H1 (cell line): Measurements from ENCODE around the gene DUS1L. TPM values are rescaled to one million over a fixed set of nuclear protein-coding genes. Genes with fewer than 3 reads are reported as not detected.
A peak's percentile ranks its signal among the peaks of the same experiment; 100 is the strongest.

Experiments used
- BCL11A ChIP-seq, 2 experiments: IDR thresholded peaks; one replicate each; pipeline ENCODE4 v1.6.1; 2011; ENCODE audit warnings: low read depth in 2 of 2, low read length in 2 of 2, mild to moderate bottlenecking in 2 of 2
- BRCA1 ChIP-seq: IDR thresholded peaks from 2 replicates; pipeline ENCODE4 v1.6.1; 2012; ENCODE audit warnings: low read depth, low read length, improper control_type of control experiment
- CBX8 ChIP-seq: fragments of 300-800, 300-1000 bp; sonication (generic); IDR thresholded peaks from 2 replicates; pipeline ENCODE4 v1.7.1; 2016; ENCODE audit warnings: low read depth, low read length, borderline replicate concordance
- CTCF ChIP-seq, 3 experiments: IDR thresholded peaks; 1 replicate in 2 of 3; 2 replicates in 1 of 3; pipeline versions ENCODE4 v1.5.1 to v1.6.1; 2011; ENCODE audit warnings: low read length in 3 of 3, mild to moderate bottlenecking in 3 of 3, inconsistent platforms in 2 of 3, low read depth in 1 of 3, moderate library complexity in 1 of 3; ENCODE audit not compliant: insufficient read depth in 1 of 3; ENCODE audit errors: control extremely low read depth in 1 of 3
- E2F6 ChIP-seq: IDR thresholded peaks from 2 replicates; pipeline ENCODE4 v1.6.1; 2012; ENCODE audit warnings: inconsistent platforms
- EZH2 ChIP-seq: fragments of 200-600 bp; sonication (generic); IDR thresholded peaks from 2 replicates; pipeline ENCODE4 v1.7.1; 2012; ENCODE audit warnings: low read depth, mild to moderate bottlenecking, moderate library complexity, low read length, inconsistent platforms; ENCODE audit not compliant: severe bottlenecking
- FOSL1 ChIP-seq: IDR thresholded peaks from 2 replicates; pipeline ENCODE4 v1.6.1; 2011; ENCODE audit warnings: mild to moderate bottlenecking, low read depth, low read length, moderate library complexity; ENCODE audit not compliant: insufficient read depth
- GABPA ChIP-seq: IDR thresholded peaks from 2 replicates; pipeline ENCODE4 v1.6.1; 2011; ENCODE audit warnings: mild to moderate bottlenecking, low read length, moderate library complexity, borderline replicate concordance; ENCODE audit not compliant: insufficient read depth
- JUN ChIP-seq: IDR thresholded peaks from 2 replicates; pipeline ENCODE4 v1.6.1; 2011; ENCODE audit warnings: low read depth, mild to moderate bottlenecking, improper control_type of control experiment, low read length
- JUND ChIP-seq: IDR thresholded peaks from 2 replicates; pipeline ENCODE4 v1.6.1; 2011; ENCODE audit warnings: mild to moderate bottlenecking, improper control_type of control experiment, low read length
- KDM4A ChIP-seq: IDR thresholded peaks from one replicate; pipeline ENCODE4 v1.7.1; 2012; ENCODE audit warnings: low read depth, mild to moderate bottlenecking, moderate library complexity, low read length, inconsistent platforms; ENCODE audit not compliant: severe bottlenecking
- PHF8 ChIP-seq: fragments of 200-600 bp; sonication (generic); conservative IDR thresholded peaks from 2 replicates; pipeline ENCODE4 v1.7.1; 2012; ENCODE audit warnings: low read depth, mild to moderate bottlenecking, inconsistent platforms, low read length, moderate library complexity
- POLR2A ChIP-seq, 2 experiments: IDR thresholded peaks; 1 replicate in 1 of 2; 2 replicates in 1 of 2; pipeline ENCODE4 v1.6.1; 2011; ENCODE audit warnings: low read depth in 2 of 2, low read length in 2 of 2, mild to moderate bottlenecking in 2 of 2; ENCODE audit errors: control extremely low read depth in 1 of 2
- RAD21 ChIP-seq, 2 experiments: IDR thresholded peaks in 1 of 2; conservative IDR thresholded peaks in 1 of 2; 2 replicates each; pipeline ENCODE4 v1.6.1; 2011; ENCODE audit warnings: low read depth in 2 of 2, low read length in 2 of 2, improper control_type of control experiment in 1 of 2, inconsistent platforms in 1 of 2, mild to moderate bottlenecking in 1 of 2, moderate library complexity in 1 of 2
- SAP30 ChIP-seq: fragments of 300-600 bp; sonication (generic); IDR thresholded peaks from 2 replicates; pipeline ENCODE4 v1.7.1; 2012; ENCODE audit warnings: low read length, moderate library complexity, mild to moderate bottlenecking, inconsistent platforms; ENCODE audit not compliant: insufficient read depth, insufficient replicate concordance
- SIN3A ChIP-seq, 2 experiments: IDR thresholded peaks in 1 of 2; conservative IDR thresholded peaks in 1 of 2; 2 replicates each; pipeline ENCODE4 v1.6.1; 2011 to 2012; ENCODE audit warnings: low read length in 2 of 2, improper control_type of control experiment in 1 of 2, low read depth in 1 of 2, mild to moderate bottlenecking in 1 of 2
- SP1 ChIP-seq: IDR thresholded peaks from 2 replicates; pipeline ENCODE4 v1.6.1; 2011; ENCODE audit warnings: low read depth, low read length
- SRF ChIP-seq: IDR thresholded peaks from 2 replicates; pipeline ENCODE4 v1.6.1; 2011; ENCODE audit warnings: mild to moderate bottlenecking, low read depth, low read length, moderate library complexity
- TEAD4 ChIP-seq: IDR thresholded peaks from 2 replicates; pipeline ENCODE4 v1.6.1; 2012; ENCODE audit warnings: low read depth, low read length, inconsistent platforms, mixed read lengths
- YY1 ChIP-seq: IDR thresholded peaks from 2 replicates; pipeline ENCODE4 v1.6.1; 2011; ENCODE audit warnings: low read depth, mild to moderate bottlenecking, low read length
- polyA plus RNA-seq, 7 experiments: library from polyadenylated mRNA; depleted of rRNA in 3 of 7; stranded (reverse) in 5 of 7; unstranded in 2 of 7; fragments of >200 nt in 5 of 7; fragments of 200-250 nt in 2 of 7; gene quantifications; 1 replicate in 5 of 7; 2 replicates in 1 of 7; 4 replicates in 1 of 7; pipeline versions ENCODE4 v1.2.1 to v1.2.3, GENCODE V29; 2011 to 2013; ENCODE audit warnings: missing spikeins in 2 of 7, mixed read lengths in 2 of 7
- total RNA-seq: library from RNA; stranded (reverse); fragmentation: NEBNext Ultra II Directional; extraction: Animal tissue kit (Norgen Biotek cat#: 25700); gene quantifications from 2 replicates; pipeline ENCODE4 v1.2.1, GENCODE V29; 2021

The DUS1L gene
- total and polyA plus RNA-seq, 2 of the 8 experiments (the other 6 are each of a cell fraction or from before 2014, with no cell fraction given) = 34.5 to 69.1 TPM

- no peak for TF ChIP-seq FOSL1
- no peak for TF ChIP-seq BRCA1
- peak in 1 of 2 experiments; percentile 32; a peak in 1 of 4 replicates for TF ChIP-seq SIN3A (conservative IDR thresholded peaks at IDR 0.05 in 1 of 2, IDR thresholded peaks at IDR 0.05 in 1 of 2; ENCODE audit: low read depth in 1 of 2, low read length in 2 of 2)
- TF ChIP-seq E2F6 = 0 out of 2 replicates have a peak, but pooled peaks have one; percentile 23
- TF ChIP-seq BCL11A (IDR thresholded peaks at IDR 0.05; ENCODE audit: low read depth in 2 of 2, low read length in 2 of 2) = no peak
- peak; percentile 67 to 70 (median 69) for TF ChIP-seq CTCF (IDR thresholded peaks at IDR 0.05; ENCODE audit: control extremely low read depth in 1 of 3, insufficient read depth in 1 of 3, low read depth in 1 of 3, low read length in 3 of 3)
- TF ChIP-seq YY1 = no peak
- no peak; the same call in 1 of the 2 replicates for TF ChIP-seq GABPA
- no peak for TF ChIP-seq CBX8
- TF ChIP-seq POLR2A (IDR thresholded peaks at IDR 0.05; ENCODE audit: control extremely low read depth in 1 of 2, low read depth in 2 of 2, low read length in 2 of 2) = no peak; a peak in 1 of 3 replicates
- TF ChIP-seq SP1 = no peak
- TF ChIP-seq TEAD4 = no peak
- TF ChIP-seq SAP30 = no peak
- TF ChIP-seq JUN = no peak
- peak; percentile 35 to 53 for TF ChIP-seq RAD21 (IDR thresholded peaks at IDR 0.05 in 1 of 2, conservative IDR thresholded peaks at IDR 0.05 in 1 of 2; ENCODE audit: low read depth in 2 of 2, low read length in 2 of 2)
- TF ChIP-seq SRF = no peak
- no peak for TF ChIP-seq PHF8
- TF ChIP-seq EZH2 = no peak
- no peak for TF ChIP-seq JUND
- no peak for TF ChIP-seq KDM4A
These were observed 40.5 kb upstream of the DUS1L start (continued) for GRCh38 chr17:82105882-82106687.
